GM12875 (cell line): Measurements from ENCODE around the gene TUBA4B.

ENCODE experiments used
- H3K4me3 ChIP-seq: one replicate; pipeline ENCODE4 v1.5.1; 2011; ENCODE audit warnings: low read depth, low read length, control low read depth
- CTCF ChIP-seq: IDR thresholded peaks from 2 replicates; pipeline ENCODE4 v1.5.1; 2011; ENCODE audit warnings: low read depth, mild to moderate bottlenecking, control low read depth, inconsistent platforms, low read length, moderate library complexity, borderline replicate concordance; ENCODE audit not compliant: insufficient read depth

TUBA4B gene

GRCh38 chr2:219252900-219253752 is at the start of gene TUBA4B:
Gene TUBA4B, plus strand, starts transcription at chr2:219253243. Its CDS starts 165 bp downstream, at chr2:219253408.
- peak within 1 kb of the TSS; percentile 73 for H3K4me3 ChIP-seq
- TF ChIP-seq CTCF = 0 out of 2 replicates have a peak, but pooled peaks have one; percentile 0

- no peak for TF ChIP-seq CTCF
Measured at GRCh38 chr2:219204425-219205164, 48.4 kb upstream of the TUBA4B start.

GRCh38 chr2:219205165-219205538 is 47.9 kb upstream of the TUBA4B start:
- H3K4me3 ChIP-seq = no peak overlapping the region
- TF ChIP-seq CTCF = no peak

More at GRCh38 chr2:219204425-219205164, 48.4 kb upstream of the TUBA4B start:
- no peak overlapping the region for H3K4me3 ChIP-seq

- TF ChIP-seq CTCF = no peak
- H3K4me3 ChIP-seq = peak overlapping the region; percentile 62
Measured at GRCh38 chr2:219205981-219206327, 47.1 kb upstream of the TUBA4B start.

- peak; percentile 12; the same call in 1 of the 2 replicates for TF ChIP-seq CTCF
- H3K4me3 ChIP-seq = peak within 1 kb of the TSS; percentile 62
Measured at GRCh38 chr2:219206328-219207133, 46.5 kb upstream of the TUBA4B start, which contains the start of gene ZFAND2B. Gene ZFAND2B, plus strand, starts transcription at chr2:219206782. Its CDS starts 206 bp downstream, at chr2:219206988.

- peak overlapping the region; percentile 62 for H3K4me3 ChIP-seq
- TF ChIP-seq CTCF = no peak
Measured at GRCh38 chr2:219207134-219207883, 45.7 kb upstream of the TUBA4B start.
